Measurements from ENCODE around the gene SH3TC1. TPM values are rescaled to one million over a fixed set of nuclear protein-coding genes. Genes with fewer than 3 reads are reported as not detected.

Gene SH3TC1
- total and polyA plus RNA-seq, 2 of the 8 experiments (the other 6 are each of a cell fraction or from before 2014, with no cell fraction given): 0.15 TPM; not detected in 1

- Histone ChIP-seq H3K27ac (ENCODE audit: low read depth, low read length) (no peak overlapping the region), H3K23ac (ENCODE audit: insufficient read length) (no peak overlapping the region), H4K91ac (replicated peaks; ENCODE audit: insufficient read length, low read length) (no peak overlapping the region), H2BK5ac (ENCODE audit: low read depth, low read length) (no peak overlapping the region), H3K79me1 (ENCODE audit: low read depth, low read length) (no peaks in the 10 kb centered on the region), H2BK20ac (ENCODE audit: low read length) (no peak overlapping the region), H3K4me3 (ENCODE audit: extremely low read depth in 1 of 4, insufficient read depth in 2 of 4, low read depth in 3 of 4, low read length in 4 of 4) (no peak overlapping the region), H3K4me1 (replicated peaks in 1 of 4; ENCODE audit: control insufficient read depth in 3 of 4, insufficient read depth in 4 of 4, low read length in 3 of 4) (no peaks in the 10 kb centered on the region; a peak in 2 of 7 replicates), H3K27me3 (replicated peaks in 1 of 4; ENCODE audit: control insufficient read depth in 3 of 4, extremely low read depth in 1 of 4, insufficient read depth in 3 of 4, low read length in 3 of 4) (peaks cover 0 to under 1% (median 0%) of the 10 kb centered on the region in 4 experiments; a peak in 2 of 7 replicates), H3K56ac (replicated peaks; ENCODE audit: insufficient read length, low read depth, low read length) (no peak overlapping the region), H2BK120ac (replicated peaks; ENCODE audit: low read depth, low read length) (no peak overlapping the region), H3K18ac (ENCODE audit: extremely low read depth, low read length) (no peak overlapping the region), H2BK15ac (ENCODE audit: low read length) (no peak overlapping the region), H3K9me3 (ENCODE audit: insufficient read depth in 2 of 2, low read depth in 1 of 2, low read length in 1 of 2) (no peaks in the 10 kb centered on the region), H4K5ac (ENCODE audit: insufficient read length, low read depth, low read length) (no peak overlapping the region), H3K4me2 (ENCODE audit: insufficient read depth in 1 of 2, low read depth in 2 of 2, low read length in 2 of 2) (no peak overlapping the region), H3K23me2 (ENCODE audit: low read depth, low read length) (0 out of 2 replicates have a peak, but pooled peaks cover 2% of the 10 kb centered on the region), H3K9ac (replicated peaks in 1 of 4; ENCODE audit: extremely low read depth in 1 of 4, low read depth in 3 of 4, low read length in 3 of 4) (no peak overlapping the region), H3K14ac (ENCODE audit: insufficient read length) (no peak overlapping the region), H2AK5ac (ENCODE audit: low read depth, low read length) (0 out of 2 replicates have a peak overlapping the region, but pooled peaks have one; percentile 5), H3K4ac (replicated peaks; ENCODE audit: insufficient read length, low read depth, low read length) (no peak overlapping the region), H4K20me1 (replicated peaks in 1 of 2; ENCODE audit: control insufficient read depth in 1 of 2, insufficient read depth in 2 of 2, low read length in 2 of 2) (peaks cover 0 to 2% of the 10 kb centered on the region in 2 experiments), H4K8ac (ENCODE audit: extremely low read depth, insufficient read depth, low read length) (no peak overlapping the region), H2AFZ (ENCODE audit: low read length) (no peak overlapping the region), H3K79me2 (ENCODE audit: control insufficient read depth in 1 of 2, insufficient read depth in 2 of 2, low read length in 2 of 2) (no peaks in the 10 kb centered on the region), H2BK12ac (ENCODE audit: low read depth, low read length) (no peak overlapping the region), H3K36me3 (ENCODE audit: control insufficient read depth in 2 of 4, insufficient read depth in 4 of 4, low read length in 3 of 4) (no peaks in the 10 kb centered on the region; a peak in 1 of 8 replicates)
- 89% methylated on average over 12 of the region's 15 CpGs; no CpG with 5 or more reads in 1 of the 2 experiments for WGBS, 2 experiments (ENCODE audit: extremely low coverage in 1 of 2, insufficient coverage in 1 of 2, insufficient read length in 1 of 2, insufficient replicate concordance in 2 of 2, low coverage in 1 of 2, low lambda C conversion rate in 2 of 2, missing lambda C conversion rate in 1 of 2)
- POLR2A ChIA-PET (ENCODE audit: partially characterized antibody): no interaction called here
- no peak for DNase-seq (ENCODE audit: low read depth in 1 of 2, low spot score in 2 of 2)
- CTCF ChIA-PET (ENCODE audit: partially characterized antibody): interaction anchor here (0.6 to 2.0 kb wide), 5 partner anchors 13 to 307 kb away, joined by 3 to 7 read pairs (median 3); no protein-coding TSS in a partner anchor
- FAIRE-seq: no peak
- TF ChIP-seq SRF (IDR thresholded peaks at IDR 0.05; ENCODE audit: low read depth, low read length) (no peak), EP300 (IDR thresholded peaks at IDR 0.05; ENCODE audit: borderline replicate concordance in 1 of 2, low read depth in 2 of 2, low read length in 2 of 2) (no peak), POU5F1 (IDR thresholded peaks at IDR 0.05; ENCODE audit: low read depth, low read length) (no peak), POLR2AphosphoS5 (IDR thresholded peaks at IDR 0.05; ENCODE audit: low read depth, low read length) (no peak), SIX5 (IDR thresholded peaks at IDR 0.05; ENCODE audit: low read depth, low read length) (no peak), ZNF274 (IDR thresholded peaks at IDR 0.05; ENCODE audit: borderline replicate concordance, extremely low read depth, low read length) (no peak), MAX (IDR thresholded peaks at IDR 0.05) (no peak), TCF12 (IDR thresholded peaks at IDR 0.05; ENCODE audit: low read depth, low read length) (no peak), USF2 (IDR thresholded peaks at IDR 0.05; ENCODE audit: low read length) (no peak), EZH2 (IDR thresholded peaks at IDR 0.05; ENCODE audit: low read depth, low read length, severe bottlenecking) (no peak), SP2 (IDR thresholded peaks at IDR 0.05; ENCODE audit: low read length) (no peak), SIRT6 (IDR thresholded peaks at IDR 0.05; ENCODE audit: low read length) (no peak), SP4 (IDR thresholded peaks at IDR 0.05; ENCODE audit: low read length) (no peak)
These were observed 47.9 kb upstream of the SH3TC1 start for GRCh38 chr4:8151165-8151650.
